B cell (primary cell): ENCODE measurements around the gene TANGO6. TPM values are rescaled to one million over a fixed set of nuclear protein-coding genes. Genes with fewer than 3 reads are reported as not detected.

Experiments
- ATAC-seq: fragments of 200-7000 bp; cut with Tn5 transposase; one replicate; pipeline ENCODE4 v1.10.0; 2021; ENCODE audit warnings: low read depth, mild to moderate bottlenecking, moderate number of reproducible peaks, moderate library complexity
- CTCF ChIA-PET: fragments of 350-600 bp; sonication (Branson Sonifier 250); formaldehyde crosslinking; loops from one replicate; lab custom pipeline; 2021; ENCODE audit warnings: antibody characterized with exemption, inconsistent platforms; lab: Charles Lee
- POLR2A ChIA-PET: fragments of 350-600 bp; sonication (Branson Sonifier 250); formaldehyde crosslinking; loops from one replicate; lab custom pipeline; 2021; ENCODE audit warnings: antibody characterized with exemption; lab: Charles Lee
- DNase-seq: peaks from one replicate; pipeline ENCODE4 v3.0.0; 2013
- H2AFZ ChIP-seq: 2 replicates; pipeline ENCODE4 v1.6.1; 2012; ENCODE audit warnings: mild to moderate bottlenecking, low read depth, low read length; ENCODE audit not compliant: insufficient read depth, poor library complexity, severe bottlenecking
- H3K27ac ChIP-seq, 2 donors: 1 replicate in 1 of 2; 2 replicates in 1 of 2; pipeline ENCODE4 v1.5.1; 2012 to 2013; ENCODE audit warnings: low read length in 2 of 2, mild to moderate bottlenecking in 2 of 2, moderate library complexity in 1 of 2
- H3K27me3 ChIP-seq, 4 experiments: fragments of 200-600 bp in 1 of 4; sonication (generic) in 1 of 4; replicated peaks in 1 of 4; 1 replicate in 2 of 4; 2 replicates in 2 of 4; pipeline versions ENCODE4 v1.6.1 to v1.7.0; 2013 to 2016; ENCODE audit warnings: low read length in 3 of 4, mild to moderate bottlenecking in 2 of 4, mixed read lengths in 1 of 4, moderate library complexity in 1 of 4; ENCODE audit not compliant: insufficient read depth in 4 of 4, control insufficient read depth in 3 of 4; ENCODE audit errors: control extremely low read depth in 1 of 4
- H3K36me3 ChIP-seq, 2 experiments: replicated peaks in 1 of 2; 1 replicate in 1 of 2; 2 replicates in 1 of 2; pipeline versions ENCODE4 v1.6.1 to v1.7.1; 2013; ENCODE audit warnings: low read length in 1 of 2; ENCODE audit not compliant: insufficient read depth in 2 of 2, control insufficient read depth in 1 of 2; ENCODE audit errors: control extremely low read depth in 1 of 2, extremely low read depth in 1 of 2
- H3K4me1 ChIP-seq, 2 donors: fragments of 200-600 bp in 1 of 2; sonication (generic) in 1 of 2; 1 replicate in 1 of 2; 2 replicates in 1 of 2; pipeline versions ENCODE4 v1.5.1 to v1.6.1; 2013 to 2017; ENCODE audit warnings: low read length in 2 of 2; ENCODE audit not compliant: control insufficient read depth in 2 of 2, insufficient read depth in 2 of 2
- H3K4me2 ChIP-seq: replicated peaks from 2 replicates; pipeline ENCODE3; 2012; ENCODE audit warnings: mild to moderate bottlenecking, low read depth, low read length; ENCODE audit not compliant: poor library complexity, severe bottlenecking
- H3K4me3 ChIP-seq, 5 experiments: fragments of 200-600 bp in 1 of 5; sonication (generic) in 1 of 5; 1 replicate in 3 of 5; 2 replicates in 2 of 5; pipeline versions ENCODE4 v1.5.1 to v1.7.0; 2011 to 2016; ENCODE audit warnings: low read length in 4 of 5, mild to moderate bottlenecking in 4 of 5, low read depth in 2 of 5, control low read depth in 1 of 5, moderate library complexity in 1 of 5; ENCODE audit not compliant: insufficient read depth in 1 of 5; ENCODE audit errors: control extremely low read depth in 1 of 5, extremely low read depth in 1 of 5
- H3K79me2 ChIP-seq: fragments of 200-600 bp; sonication (generic); one replicate; pipeline ENCODE4 v1.6.0; 2016; ENCODE audit warnings: low read length; ENCODE audit not compliant: control insufficient read depth, insufficient read depth
- H3K9ac ChIP-seq: fragments of 200-600 bp; sonication (generic); 2 replicates; pipeline ENCODE4 v1.6.1; 2017; ENCODE audit warnings: mild to moderate bottlenecking, low read length, moderate library complexity
- H3K9me3 ChIP-seq, 3 donors: one replicate each; pipeline versions ENCODE4 v1.6.1 to v1.7.1; 2013; ENCODE audit warnings: low read length in 2 of 3; ENCODE audit not compliant: control insufficient read depth in 2 of 3, insufficient read depth in 1 of 3; ENCODE audit errors: control extremely low read depth in 1 of 3
- H4K20me1 ChIP-seq: 2 replicates; pipeline ENCODE4 v1.6.0; 2012; ENCODE audit warnings: mild to moderate bottlenecking, low read length; ENCODE audit not compliant: insufficient read depth, control insufficient read depth, poor library complexity, severe bottlenecking
- H3K27ac Mint-ChIP-seq: one replicate; pipeline ENCODE4 v1.8.0; 2021; ENCODE audit warnings: mixed read lengths
- H3K27me3 Mint-ChIP-seq: one replicate; pipeline ENCODE4 v1.8.0; 2021; ENCODE audit warnings: mixed read lengths
- H3K4me1 Mint-ChIP-seq: one replicate; pipeline ENCODE4 v1.8.0; 2021; ENCODE audit warnings: mixed read lengths
- H3K4me3 Mint-ChIP-seq: one replicate; pipeline ENCODE4 v1.8.0; 2021; ENCODE audit warnings: mixed read lengths
- H3K9me3 Mint-ChIP-seq: one replicate; pipeline ENCODE4 v1.8.0; 2022; ENCODE audit warnings: mixed read lengths; ENCODE audit not compliant: insufficient read depth
- EZH2 ChIP-seq: IDR thresholded peaks from 2 replicates; pipeline ENCODE4 v1.6.1; 2012; ENCODE audit warnings: borderline replicate concordance, low read depth, mild to moderate bottlenecking, moderate library complexity, low read length; ENCODE audit not compliant: insufficient read depth, poor library complexity, severe bottlenecking
- whole genome bisulfite sequencing: methylation state at CpG from one replicate; pipeline ENCODE4 v1.1.5; 2013; ENCODE audit warnings: missing lambda C conversion rate; ENCODE audit not compliant: insufficient coverage; 5-methylcytosine and 5-hydroxymethylcytosine counted together
- intact Hi-C: fragments of 100-400 bp; cut with micrococcal nuclease; formaldehyde crosslinking; loops from one replicate; pipeline ENCODE4 v1.10.0; 2022
- polyA plus RNA-seq: library from polyadenylated mRNA; depleted of rRNA; stranded (reverse); fragments of >200 nt; gene quantifications from 2 replicates; pipeline ENCODE4 v1.2.3, GENCODE V29; 2012
- total RNA-seq, 2 donors: library from RNA; stranded (reverse); fragments of 120-200 nt in 1 of 2; gene quantifications; 1 replicate in 1 of 2; 2 replicates in 1 of 2; pipeline versions ENCODE4 v1.2.3 to v1.2.4, GENCODE V29; 2013 to 2022
- TF ChIP-seq, protein P1 (sequence below): fragments of 200-600 bp; IDR thresholded peaks from one replicate; pipeline ENCODE4 v1.8.0; 2022; ENCODE audit warnings: antibody characterized with exemption, mild to moderate bottlenecking

TANGO6 gene
- total and polyA plus RNA-seq, 2 donors (not counting 1 experiment from before 2014, with no cell fraction given), result 8.0 to 42.8 TPM

DNA sequence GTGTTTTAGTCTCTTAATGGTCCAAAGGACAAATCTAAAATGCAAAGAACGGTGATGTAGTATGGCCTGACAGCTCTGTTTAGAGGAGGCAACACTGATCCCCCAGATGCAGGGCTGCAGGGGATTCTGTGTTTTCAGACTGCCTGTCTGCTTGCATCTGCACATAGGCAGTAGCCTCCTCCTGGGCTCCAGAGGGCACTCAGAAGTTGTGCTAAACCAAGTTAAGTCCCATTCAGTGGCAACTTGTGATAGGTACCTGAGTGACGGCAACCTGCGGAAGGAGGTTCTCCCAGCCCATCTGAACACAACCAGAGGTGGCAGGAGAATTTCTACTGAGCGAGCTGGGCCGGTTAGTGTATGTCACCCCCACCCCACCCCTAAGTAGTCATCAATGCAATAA, 272.0 kb downstream of the TANGO6 start:
- Mint-ChIP-seq H3K27me3 (no peaks in the 10 kb centered on the region), H3K9me3 (no peaks in the 10 kb centered on the region), H3K4me1 (peaks cover 7% of the 10 kb centered on the region), H3K27ac (no peak overlapping the region), H3K4me3 (no peak overlapping the region)
- Histone ChIP-seq H3K9ac (no peak overlapping the region), H3K4me3 (no peak overlapping the region), H3K27me3 (no peaks in the 10 kb centered on the region), H3K27ac (no peak overlapping the region), H3K9me3 (no peaks in the 10 kb centered on the region), H3K4me2 (no peak overlapping the region), H3K36me3 (peaks cover 1 to 62% of the 10 kb centered on the region in 2 experiments), H4K20me1 (peaks cover 86% of the 10 kb centered on the region), H3K4me1 (no peaks in the 10 kb centered on the region), H2AFZ (no peak overlapping the region), H3K79me2 (peaks cover 16% of the 10 kb centered on the region)
- ChIA-PET CTCF (interaction anchor here (1.7 to 3.3 kb wide), 2 partner anchors 10 to 586 kb away, joined by 3 to 15 read pairs; no protein-coding TSS in a partner anchor), POLR2A (no interaction called here)
- 100% methylated on average over 5 of the region's 5 CpGs for WGBS
- TF ChIP-seq EZH2, result no peak
- TF ChIP-seq, protein P1, sequence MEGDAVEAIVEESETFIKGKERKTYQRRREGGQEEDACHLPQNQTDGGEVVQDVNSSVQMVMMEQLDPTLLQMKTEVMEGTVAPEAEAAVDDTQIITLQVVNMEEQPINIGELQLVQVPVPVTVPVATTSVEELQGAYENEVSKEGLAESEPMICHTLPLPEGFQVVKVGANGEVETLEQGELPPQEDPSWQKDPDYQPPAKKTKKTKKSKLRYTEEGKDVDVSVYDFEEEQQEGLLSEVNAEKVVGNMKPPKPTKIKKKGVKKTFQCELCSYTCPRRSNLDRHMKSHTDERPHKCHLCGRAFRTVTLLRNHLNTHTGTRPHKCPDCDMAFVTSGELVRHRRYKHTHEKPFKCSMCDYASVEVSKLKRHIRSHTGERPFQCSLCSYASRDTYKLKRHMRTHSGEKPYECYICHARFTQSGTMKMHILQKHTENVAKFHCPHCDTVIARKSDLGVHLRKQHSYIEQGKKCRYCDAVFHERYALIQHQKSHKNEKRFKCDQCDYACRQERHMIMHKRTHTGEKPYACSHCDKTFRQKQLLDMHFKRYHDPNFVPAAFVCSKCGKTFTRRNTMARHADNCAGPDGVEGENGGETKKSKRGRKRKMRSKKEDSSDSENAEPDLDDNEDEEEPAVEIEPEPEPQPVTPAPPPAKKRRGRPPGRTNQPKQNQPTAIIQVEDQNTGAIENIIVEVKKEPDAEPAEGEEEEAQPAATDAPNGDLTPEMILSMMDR, result no peak
- DNase-seq, result no peak
- ATAC-seq, result no peak
- intact Hi-C loops, result no loop called here

DNA sequence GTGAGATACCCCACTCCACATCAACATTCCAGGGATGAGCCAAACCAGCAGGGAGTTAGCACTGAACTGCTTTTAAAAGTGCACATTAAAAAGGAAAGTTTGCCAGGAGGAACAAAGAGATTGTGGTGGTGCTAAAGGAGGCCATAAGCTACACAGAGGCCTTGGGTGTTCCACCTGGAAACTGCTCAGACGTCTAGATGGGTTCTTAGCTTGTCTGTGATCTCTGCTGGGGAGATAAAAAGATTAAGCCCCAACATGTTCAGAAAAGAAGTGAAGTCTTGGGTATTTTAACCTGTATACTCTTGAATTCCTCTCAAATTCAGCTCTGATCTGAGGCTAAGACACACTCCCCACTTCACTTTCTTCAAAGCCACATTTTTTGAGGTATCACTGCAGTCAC, 272.5 kb downstream of the TANGO6 start:
- peaks cover 7% of the 10 kb centered on the region for H3K4me1 Mint-ChIP-seq
- TF ChIP-seq, protein P1, result no peak
- no peak for TF ChIP-seq EZH2
- Histone ChIP-seq H3K79me2 (peaks cover 20% of the 10 kb centered on the region), H3K27ac (no peak overlapping the region), H3K36me3 (peaks cover 1 to 66% of the 10 kb centered on the region in 2 experiments), H2AFZ (no peak overlapping the region), H3K27me3 (no peaks in the 10 kb centered on the region), H3K9ac (no peak overlapping the region), H4K20me1 (peaks cover 91% of the 10 kb centered on the region), H3K9me3 (no peaks in the 10 kb centered on the region), H3K4me2 (no peak overlapping the region), H3K4me3 (no peak overlapping the region), H3K4me1 (no peaks in the 10 kb centered on the region)
- intact Hi-C loops, result no loop called here
- H3K27me3 Mint-ChIP-seq, result no peaks in the 10 kb centered on the region
- 83% methylated on average over 1 of the region's 1 CpG for WGBS
- ChIA-PET POLR2A (no interaction called here), CTCF (interaction anchor here (1.7 to 3.3 kb wide), 2 partner anchors 9 to 587 kb away, joined by 3 to 15 read pairs; no protein-coding TSS in a partner anchor)
- H3K9me3 Mint-ChIP-seq, result no peaks in the 10 kb centered on the region
- no peak overlapping the region for H3K27ac Mint-ChIP-seq
- no peak overlapping the region for H3K4me3 Mint-ChIP-seq
- ATAC-seq (no peak), DNase-seq (no peak)
